Testis (tissue), 3 donors: ENCODE data around the gene EIF2S2. TPM values are rescaled to one million over a fixed set of nuclear protein-coding genes. Genes with fewer than 3 reads are reported as not detected.

Source experiments
- DNase-seq: peaks from one replicate; pipeline ENCODE4 v3.0.0-alpha.2; 2019
- H3K27ac ChIP-seq, 2 donors: fragments of 200-600 bp; sonication (generic); one replicate each; pipeline ENCODE4 v1.5.1; 2019
- H3K27me3 ChIP-seq: fragments of 200-600 bp; sonication (generic); one replicate; pipeline ENCODE4 v1.5.1; 2019
- H3K36me3 ChIP-seq: fragments of 200-600 bp; sonication (generic); one replicate; pipeline ENCODE4 v1.5.1; 2017; ENCODE audit warnings: low read depth; ENCODE audit errors: missing control alignments
- H3K4me1 ChIP-seq: fragments of 200-600 bp; sonication (generic); one replicate; pipeline ENCODE4 v1.5.1; 2019
- H3K4me3 ChIP-seq, 2 donors: fragments of 200-600 bp; sonication (generic); one replicate each; pipeline ENCODE4 v1.5.1; 2017 to 2019
- H3K9me3 ChIP-seq: fragments of 200-600 bp; sonication (generic); one replicate; pipeline ENCODE4 v1.5.1; 2017
- POLR2A ChIP-seq: fragments of 450-650 bp; IDR thresholded peaks from one replicate; pipeline ENCODE4 v1.6.1; 2017; ENCODE audit warnings: antibody characterized with exemption, mild to moderate bottlenecking, moderate library complexity
- WGBS, 2 donors: methylation state at CpG; one replicate each; pipeline ENCODE4 v1.1.5; 2018; 5-methylcytosine and 5-hydroxymethylcytosine counted together
- intact Hi-C: fragments of 100-400 bp; cut with DNase I; formaldehyde crosslinking; loops from one replicate; pipeline ENCODE4 v1.15.1; 2023; ENCODE audit warnings: low total_unique reads
- polyA plus RNA-seq: library from polyadenylated mRNA; stranded (reverse); fragments of 350-450 nt; fragmentation: Illumina TruSeq; extraction: RNeasy Lipid Tissue Mini Kit (QIAGEN cat#74804); gene quantifications from one replicate; pipeline ENCODE4 v1.2.3, GENCODE V29; 2014; ENCODE audit warnings: low read depth, low replicate concordance; ENCODE audit not compliant: insufficient read depth
- total RNA-seq, 2 donors: library from RNA; depleted of rRNA; stranded (reverse); fragments of >200 nt; gene quantifications; one replicate each; pipeline ENCODE4 v1.2.3, GENCODE V29; 2016
- TF ChIP-seq, protein P1 (sequence below), 3 experiments: fragments of 450-650 bp in 2 of 3; fragments of 200-600 bp in 1 of 3; sonication (generic) in 1 of 3; IDR thresholded peaks; one replicate each; pipeline ENCODE4 v1.5.1; 2016 to 2019; ENCODE audit warnings: antibody characterized with exemption in 3 of 3, mild to moderate bottlenecking in 2 of 3, moderate library complexity in 1 of 3

The EIF2S2 gene
- total and polyA plus RNA-seq, 3 donors from 2014 or later, result 41.9 to 48.9 (median 45.4) TPM

DNA sequence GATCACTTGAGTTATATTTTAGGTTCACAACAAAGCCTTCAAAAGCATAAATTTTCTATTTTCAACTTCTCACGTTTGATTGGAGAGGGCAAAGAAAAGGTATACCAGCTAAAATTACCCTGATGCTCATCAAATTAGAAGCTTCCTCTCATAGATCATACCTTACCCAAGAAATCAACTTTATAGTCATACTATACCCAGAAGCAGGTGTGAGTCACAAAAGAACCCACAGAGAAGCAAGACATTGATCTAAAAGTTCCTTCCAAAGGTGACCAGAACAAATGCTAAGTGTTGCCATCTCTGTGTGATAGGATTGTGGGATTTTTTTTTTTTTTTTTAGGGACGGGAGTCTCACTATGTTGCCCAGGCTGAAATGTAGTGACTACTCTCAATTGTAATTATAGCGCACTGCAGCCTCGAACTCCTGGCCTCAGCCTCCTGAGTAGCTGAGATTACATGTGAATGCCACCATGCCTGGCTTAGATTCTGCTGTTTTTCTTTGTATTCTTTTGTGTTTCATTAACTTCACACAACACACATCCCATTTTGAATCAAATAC, 3.3 kb downstream of the EIF2S2 start:
- no peaks in the 10 kb centered on the region for H3K36me3 ChIP-seq
- no peaks in the 10 kb centered on the region for H3K27me3 ChIP-seq
- peaks cover 31% of the 10 kb centered on the region for H3K4me1 ChIP-seq
- DNase-seq, result no peak
- H3K9me3 ChIP-seq, result no peaks in the 10 kb centered on the region
- TF ChIP-seq, protein P1, sequence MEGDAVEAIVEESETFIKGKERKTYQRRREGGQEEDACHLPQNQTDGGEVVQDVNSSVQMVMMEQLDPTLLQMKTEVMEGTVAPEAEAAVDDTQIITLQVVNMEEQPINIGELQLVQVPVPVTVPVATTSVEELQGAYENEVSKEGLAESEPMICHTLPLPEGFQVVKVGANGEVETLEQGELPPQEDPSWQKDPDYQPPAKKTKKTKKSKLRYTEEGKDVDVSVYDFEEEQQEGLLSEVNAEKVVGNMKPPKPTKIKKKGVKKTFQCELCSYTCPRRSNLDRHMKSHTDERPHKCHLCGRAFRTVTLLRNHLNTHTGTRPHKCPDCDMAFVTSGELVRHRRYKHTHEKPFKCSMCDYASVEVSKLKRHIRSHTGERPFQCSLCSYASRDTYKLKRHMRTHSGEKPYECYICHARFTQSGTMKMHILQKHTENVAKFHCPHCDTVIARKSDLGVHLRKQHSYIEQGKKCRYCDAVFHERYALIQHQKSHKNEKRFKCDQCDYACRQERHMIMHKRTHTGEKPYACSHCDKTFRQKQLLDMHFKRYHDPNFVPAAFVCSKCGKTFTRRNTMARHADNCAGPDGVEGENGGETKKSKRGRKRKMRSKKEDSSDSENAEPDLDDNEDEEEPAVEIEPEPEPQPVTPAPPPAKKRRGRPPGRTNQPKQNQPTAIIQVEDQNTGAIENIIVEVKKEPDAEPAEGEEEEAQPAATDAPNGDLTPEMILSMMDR (IDR thresholded peaks at IDR 0.05), result no peak
- no peak for TF ChIP-seq POLR2A
- H3K27ac ChIP-seq, result no peak overlapping the region
- intact Hi-C loops, result no loop called here
- H3K4me3 ChIP-seq, result no peak overlapping the region
- WGBS, 2 donors, result 73 to 86% methylated on average over 4 of the region's 4 CpGs

DNA sequence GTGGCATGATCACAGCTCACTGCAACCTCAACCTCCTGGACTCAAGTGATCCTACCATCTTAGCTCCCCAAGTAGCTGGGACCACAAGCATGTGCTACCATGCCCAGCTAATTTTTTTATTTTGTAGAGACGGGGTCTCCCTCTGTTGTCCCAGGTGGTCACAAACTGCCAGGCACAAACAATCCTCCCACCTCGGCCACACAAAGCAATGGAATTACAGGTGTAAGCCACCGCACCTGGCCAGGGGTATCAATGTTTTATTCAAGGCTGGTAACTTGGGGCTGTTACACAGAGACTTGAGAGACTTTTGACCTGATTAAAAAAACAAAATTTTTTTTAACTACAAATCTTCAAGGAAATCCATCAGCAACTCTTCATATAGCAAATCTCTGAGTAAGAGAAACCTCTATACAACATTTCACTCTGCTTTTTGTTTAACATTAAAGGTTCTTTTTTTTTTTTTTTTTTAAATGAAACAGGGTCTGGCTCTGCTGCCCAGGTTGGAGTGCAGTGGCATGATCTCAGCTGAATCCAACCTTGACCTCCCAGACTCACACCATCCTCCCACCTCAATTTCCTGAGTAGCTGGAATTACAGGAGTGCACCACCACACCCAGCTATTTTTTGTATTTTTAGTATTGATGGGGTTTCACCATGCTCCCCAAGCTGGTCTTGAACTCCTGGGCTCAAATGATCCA, 5.9 kb downstream of the EIF2S2 start:
- no peak for DNase-seq
- WGBS, 2 donors, result 95 to 98% methylated on average over 3 of the region's 3 CpGs
- Histone ChIP-seq H3K27ac (no peak overlapping the region), H3K9me3 (no peaks in the 10 kb centered on the region), H3K4me1 (peaks cover 31% of the 10 kb centered on the region), H3K36me3 (no peaks in the 10 kb centered on the region), H3K27me3 (no peaks in the 10 kb centered on the region), H3K4me3 (no peak overlapping the region)
- intact Hi-C loops, result no loop called here
- TF ChIP-seq, protein P1 (IDR thresholded peaks at IDR 0.05), result no peak
- TF ChIP-seq POLR2A, result no peak

DNA sequence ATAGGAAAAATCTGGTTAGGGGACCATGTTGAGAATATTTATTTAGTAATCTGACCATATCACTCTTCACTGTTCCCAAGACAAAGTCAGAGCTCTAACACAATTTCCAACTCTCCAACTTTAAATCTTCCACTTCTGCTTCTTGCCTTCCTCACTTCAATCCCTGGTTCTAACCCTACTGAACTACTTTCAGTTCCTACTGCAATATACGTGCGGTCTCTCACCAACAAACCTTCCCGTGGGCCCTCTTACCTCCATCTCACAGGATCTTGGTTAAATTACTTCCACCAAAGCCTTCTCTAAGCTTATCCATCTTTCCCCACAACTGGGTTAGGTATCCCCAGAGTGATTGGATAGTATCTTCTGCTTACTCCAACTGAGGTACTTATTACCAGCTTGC, 8.0 kb downstream of the EIF2S2 start:
- TF ChIP-seq, protein P1 (IDR thresholded peaks at IDR 0.05), result no peak
- no peak for TF ChIP-seq POLR2A
- H3K36me3 ChIP-seq, result no peaks in the 10 kb centered on the region
- intact Hi-C loops, result no loop called here
- no peak overlapping the region for H3K4me3 ChIP-seq
- no peaks in the 10 kb centered on the region for H3K9me3 ChIP-seq
- 88 to 92% methylated on average over 3 of the region's 3 CpGs for WGBS, 2 donors
- no peak overlapping the region for H3K27ac ChIP-seq
- H3K27me3 ChIP-seq, result no peaks in the 10 kb centered on the region
- peaks cover 12% of the 10 kb centered on the region for H3K4me1 ChIP-seq
- DNase-seq, result no peak

DNA sequence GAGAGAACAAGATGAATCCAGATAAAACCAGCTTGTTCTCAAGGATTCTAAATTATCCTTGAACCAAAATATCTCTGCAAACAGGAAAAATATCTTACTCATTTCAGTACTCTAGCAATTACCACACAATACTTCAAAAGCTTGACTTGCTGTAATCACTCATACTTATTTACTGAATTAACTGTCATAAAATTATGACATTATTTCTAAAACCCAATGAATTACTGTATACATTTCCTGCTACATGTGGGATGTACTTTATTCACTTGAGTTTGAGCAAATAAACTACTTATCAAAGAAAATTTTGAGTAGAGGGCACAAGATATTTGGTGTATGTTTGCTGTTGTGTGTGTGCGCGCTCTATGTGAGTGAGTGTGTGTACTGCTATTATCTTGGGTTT, 9.7 kb downstream of the EIF2S2 start:
- H3K36me3 ChIP-seq, result no peaks in the 10 kb centered on the region
- intact Hi-C loops, result no loop called here
- no peak overlapping the region for H3K4me3 ChIP-seq
- H3K9me3 ChIP-seq, result no peaks in the 10 kb centered on the region
- no peak for DNase-seq
- peaks cover 4% of the 10 kb centered on the region for H3K4me1 ChIP-seq
- no peak for TF ChIP-seq POLR2A
- TF ChIP-seq, protein P1 (IDR thresholded peaks at IDR 0.05), result no peak
- H3K27ac ChIP-seq, result no peak overlapping the region
- 95 to 97% methylated on average over 2 of the region's 2 CpGs for WGBS, 2 donors
- H3K27me3 ChIP-seq, result no peaks in the 10 kb centered on the region

DNA sequence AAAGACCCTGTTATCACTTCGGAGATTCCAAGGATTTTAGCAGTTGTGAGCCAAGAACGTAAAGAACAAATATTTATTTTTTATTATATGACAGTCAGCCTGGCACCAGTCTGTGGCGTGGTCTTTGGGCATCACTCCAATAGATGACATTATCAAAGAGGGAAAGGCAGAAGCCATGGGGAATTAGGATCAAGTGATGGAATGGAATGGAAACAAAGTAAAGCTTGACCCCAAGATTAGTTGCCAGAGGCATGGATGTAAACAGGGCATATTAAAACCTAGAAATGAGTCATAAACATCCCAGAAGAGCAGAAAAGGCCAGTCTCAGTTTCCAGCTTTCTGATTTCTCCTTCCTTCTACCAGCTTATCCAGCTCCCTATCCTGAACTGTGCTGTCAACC, 11.5 kb downstream of the EIF2S2 start:
- intact Hi-C loops, result no loop called here
- WGBS, 2 donors, result 67 to 76% methylated on average over 3 of the region's 3 CpGs
- no peak for TF ChIP-seq POLR2A
- TF ChIP-seq, protein P1 (IDR thresholded peaks at IDR 0.05), result no peak
- no peak overlapping the region for H3K4me3 ChIP-seq
- peaks cover 4% of the 10 kb centered on the region for H3K4me1 ChIP-seq
- H3K27ac ChIP-seq, result no peak overlapping the region
- no peak for DNase-seq
- H3K9me3 ChIP-seq, result no peaks in the 10 kb centered on the region
- H3K27me3 ChIP-seq, result no peaks in the 10 kb centered on the region
- H3K36me3 ChIP-seq, result no peaks in the 10 kb centered on the region
